GM12891 (cell line): ENCODE results near the gene ORC4.

Experiments
- POLR2A ChIP-seq: IDR thresholded peaks from 2 replicates; pipeline ENCODE4 v1.6.1; 2011; ENCODE audit warnings: low read depth, low read length, control low read depth
- POLR2AphosphoS5 ChIP-seq: IDR thresholded peaks from 2 replicates; pipeline ENCODE4 v1.6.1; 2011; ENCODE audit warnings: low read depth, low read length, control low read depth

GRCh38 chr2:148046802-148047201 lies 26.3 kb upstream of the ORC4 start:
- TF ChIP-seq POLR2AphosphoS5 (no peak), POLR2A (no peak)
